ENCODE results near the gene TRMT11. TPM values are rescaled to one million over a fixed set of nuclear protein-coding genes. Genes with fewer than 3 reads are reported as not detected.
"Not testable (repeated sequence)": the region's sequence is repeated elsewhere in the genome, so short reads cannot be mapped to it uniquely, and the experiment has no call there.

TRMT11 gene
- total RNA-seq, 1 donor from 2014 or later, result 33.4 TPM

GRCh38 chr6:126016591-126016990, 30.3 kb downstream of the TRMT11 start:
- Mint-ChIP-seq H3K4me1 (no peaks in the 10 kb centered on the region), H3K4me3 (no peak overlapping the region), H3K36me3 (ENCODE audit: low read depth) (peaks cover 77% of the 10 kb centered on the region), H3K9me3 (no peaks in the 10 kb centered on the region), H3K27ac (no peak overlapping the region), H3K27me3 (no peaks in the 10 kb centered on the region)
- ChIA-PET POLR2A (no interaction called here), CTCF (no interaction called here)
- intact Hi-C loops (cut with micrococcal nuclease), result no loop called here
- DNase-seq (no peak), ATAC-seq (ENCODE audit: low read depth) (no peak)
- no peak for TF ChIP-seq CTCF (IDR thresholded peaks at IDR 0.05)

GRCh38 chr6:126017668-126018067, 31.3 kb downstream of the TRMT11 start:
- Mint-ChIP-seq H3K9me3 (no peaks in the 10 kb centered on the region), H3K27me3 (no peaks in the 10 kb centered on the region), H3K36me3 (ENCODE audit: low read depth) (peaks cover 74% of the 10 kb centered on the region), H3K4me1 (no peaks in the 10 kb centered on the region), H3K27ac (no peak overlapping the region), H3K4me3 (no peak overlapping the region)
- ChIA-PET POLR2A (no interaction called here), CTCF (no interaction called here)
- DNase-seq (no peak), ATAC-seq (ENCODE audit: low read depth) (no peak)
- no peak for TF ChIP-seq CTCF (IDR thresholded peaks at IDR 0.05)
- intact Hi-C loops (cut with micrococcal nuclease), result no loop called here

GRCh38 chr6:126020305-126021050, 34.1 kb downstream of the TRMT11 start:
- intact Hi-C loops (cut with micrococcal nuclease), result no loop called here
- no peak for ATAC-seq (ENCODE audit: low read depth)
- TF ChIP-seq CTCF (IDR thresholded peaks at IDR 0.05), result no peak
- no peak for DNase-seq
- Mint-ChIP-seq H3K4me1 (no peaks in the 10 kb centered on the region), H3K27ac (no peak overlapping the region), H3K4me3 (no peak overlapping the region), H3K27me3 (no peaks in the 10 kb centered on the region), H3K36me3 (ENCODE audit: low read depth) (peaks cover 77% of the 10 kb centered on the region), H3K9me3 (no peaks in the 10 kb centered on the region)
- ChIA-PET CTCF (no interaction called here), POLR2A (no interaction called here)

DNA sequence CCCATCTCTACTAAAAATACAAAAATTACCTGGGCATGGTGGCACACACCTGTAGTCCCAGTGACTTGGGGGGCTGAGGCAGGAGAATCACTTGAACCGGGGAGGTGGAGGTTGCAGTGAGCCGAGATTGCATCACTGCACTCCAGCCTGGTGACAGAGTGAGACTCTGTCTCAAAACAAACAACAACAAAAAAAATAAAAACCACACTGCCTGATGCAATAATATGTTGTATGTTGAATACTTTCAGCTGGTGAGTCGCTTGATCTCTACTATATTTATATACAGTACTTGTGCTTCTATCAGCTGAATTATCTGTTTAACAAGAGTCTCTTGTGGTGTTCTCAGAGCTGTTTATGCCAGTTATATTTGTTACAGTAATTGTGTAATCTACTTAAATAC, 37.1 kb downstream of the TRMT11 start:
- H3K4me1 Mint-ChIP-seq; intact Hi-C loops (cut with micrococcal nuclease); H3K9me3 Mint-ChIP-seq; H3K4me3 Mint-ChIP-seq; DNase-seq; CTCF ChIA-PET; H3K27me3 Mint-ChIP-seq; ATAC-seq (ENCODE audit: low read depth); POLR2A ChIA-PET; H3K27ac Mint-ChIP-seq: not testable (repeated sequence)
- peaks cover 76% of the 10 kb centered on the region for H3K36me3 Mint-ChIP-seq (ENCODE audit: low read depth)

DNA sequence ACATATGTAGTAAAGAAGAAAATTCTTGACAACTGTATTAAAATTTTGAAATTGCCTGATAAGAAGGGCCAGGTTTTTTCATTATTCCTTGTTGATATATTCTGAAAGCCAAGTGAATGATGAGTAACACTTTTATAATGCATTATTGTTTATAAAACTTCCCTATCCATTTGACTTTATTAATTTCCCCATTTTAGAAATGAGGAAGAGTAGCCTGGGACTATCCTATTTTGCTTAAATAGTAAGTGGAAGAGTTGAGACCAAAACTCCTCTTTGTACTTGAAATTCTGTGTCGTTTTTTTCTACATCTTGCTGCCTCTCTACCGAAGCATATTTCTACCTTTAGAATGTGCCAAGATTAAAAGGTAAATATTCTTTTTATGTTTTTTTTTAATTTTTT, 39.7 kb downstream of the TRMT11 start:
- no peak for TF ChIP-seq CTCF (IDR thresholded peaks at IDR 0.05)
- POLR2A ChIA-PET, result no interaction called here
- no peak for DNase-seq
- no peak for ATAC-seq (ENCODE audit: low read depth)
- intact Hi-C loops (cut with micrococcal nuclease), result no loop called here
- H3K4me3 Mint-ChIP-seq, result no peak overlapping the region
- CTCF ChIA-PET, result no interaction called here
- no peaks in the 10 kb centered on the region for H3K9me3 Mint-ChIP-seq
- H3K27me3 Mint-ChIP-seq, result no peaks in the 10 kb centered on the region
- no peaks in the 10 kb centered on the region for H3K4me1 Mint-ChIP-seq
- H3K36me3 Mint-ChIP-seq (ENCODE audit: low read depth), result peaks cover 65% of the 10 kb centered on the region
- H3K27ac Mint-ChIP-seq, result no peak overlapping the region

- TF ChIP-seq CTCF (IDR thresholded peaks at IDR 0.05), result no peak
- Mint-ChIP-seq H3K36me3 (ENCODE audit: low read depth) (peaks cover 63% of the 10 kb centered on the region), H3K27ac (no peak overlapping the region), H3K9me3 (no peaks in the 10 kb centered on the region), H3K4me3 (no peak overlapping the region), H3K4me1 (no peaks in the 10 kb centered on the region), H3K27me3 (no peaks in the 10 kb centered on the region)
- POLR2A ChIA-PET, result no interaction called here
- CTCF ChIA-PET, result no interaction called here
- intact Hi-C loops (cut with micrococcal nuclease), result no loop called here
- DNase-seq, result no peak
- ATAC-seq (ENCODE audit: low read depth), result no peak
Observed at GRCh38 chr6:126027601-126028000, 41.3 kb downstream of the TRMT11 start.

All from activated B cell treated with CpG ODN at 0.5 μM for 24 hours (primary cell).